Measurements from ENCODE around the gene XDH. TPM values are rescaled to one million over a fixed set of nuclear protein-coding genes. Genes with fewer than 3 reads are reported as not detected.
A peak's percentile ranks its signal among the peaks of the same experiment; 100 is the strongest.

The XDH gene
- polyA plus RNA-seq, 4 donors, result 29.8 to 115 (median 37.2) TPM

- H3K27ac ChIP-seq (ENCODE audit: low read depth in 1 of 3, low read length in 2 of 3), result peak overlapping the region in 2 of 3 donors; percentile 3 to 11
- peaks cover 0 to 4% of the 10 kb centered on the region in 2 donors for H3K9me3 ChIP-seq (ENCODE audit: control insufficient read depth in 2 of 2, insufficient read depth in 1 of 2, low read depth in 1 of 2, low read length in 1 of 2)
- DNase-seq (peak in 1 of 2 donors; percentile 38), FAIRE-seq (no peak)
- no peaks in the 10 kb centered on the region for H3K27me3 ChIP-seq (ENCODE audit: control insufficient read depth in 3 of 3, insufficient read depth in 3 of 3, low read length in 3 of 3)
- 88 to 89% (median 89%) methylated on average over 9 of the region's 9 CpGs for WGBS, 3 donors
- H3K4me1 ChIP-seq (ENCODE audit: control insufficient read depth in 3 of 3, insufficient read depth in 2 of 3, low read depth in 1 of 3, low read length in 2 of 3), result peaks cover 0 to 3% (median 0%) of the 10 kb centered on the region in 3 donors
- H3K4me3 ChIP-seq (ENCODE audit: low read depth in 1 of 3, low read length in 3 of 3), result no peak overlapping the region
- no peaks in the 10 kb centered on the region for H3K36me3 ChIP-seq (ENCODE audit: control insufficient read depth in 3 of 3, insufficient read depth in 2 of 3, low read depth in 1 of 3, low read length in 3 of 3)
Measured at GRCh38 chr2:31430439-31431165, 16.1 kb upstream of the XDH start.

- DNase-seq, result peak; percentile 11 to 33
Measured at GRCh38 chr2:31429759-31430438, 15.4 kb upstream of the XDH start.

GRCh38 chr2:31429040-31429439 is 14.5 kb upstream of the XDH start:
- Histone ChIP-seq H3K36me3 (ENCODE audit: control insufficient read depth in 3 of 3, insufficient read depth in 2 of 3, low read depth in 1 of 3, low read length in 3 of 3) (no peaks in the 10 kb centered on the region), H3K9me3 (ENCODE audit: control insufficient read depth in 2 of 2, insufficient read depth in 1 of 2, low read depth in 1 of 2, low read length in 1 of 2) (peaks cover 0 to 4% of the 10 kb centered on the region in 2 donors), H3K4me3 (ENCODE audit: low read depth in 1 of 3, low read length in 3 of 3) (no peak overlapping the region), H3K4me1 (ENCODE audit: control insufficient read depth in 3 of 3, insufficient read depth in 2 of 3, low read depth in 1 of 3, low read length in 2 of 3) (peaks cover 0 to 3% (median 0%) of the 10 kb centered on the region in 3 donors), H3K27ac (ENCODE audit: low read depth in 1 of 3, low read length in 2 of 3) (no peak overlapping the region), H3K27me3 (ENCODE audit: control insufficient read depth in 3 of 3, insufficient read depth in 3 of 3, low read length in 3 of 3) (no peaks in the 10 kb centered on the region)
- DNase-seq (no peak), FAIRE-seq (no peak)

More at GRCh38 chr2:31429759-31430438, 15.4 kb upstream of the XDH start:
- Histone ChIP-seq H3K4me3 (ENCODE audit: low read depth in 1 of 3, low read length in 3 of 3) (no peak overlapping the region), H3K4me1 (ENCODE audit: control insufficient read depth in 3 of 3, insufficient read depth in 2 of 3, low read depth in 1 of 3, low read length in 2 of 3) (peaks cover 0 to 3% (median 0%) of the 10 kb centered on the region in 3 donors), H3K27ac (ENCODE audit: low read depth in 1 of 3, low read length in 2 of 3) (peak overlapping the region in 2 of 3 donors; percentile 3 to 11), H3K27me3 (ENCODE audit: control insufficient read depth in 3 of 3, insufficient read depth in 3 of 3, low read length in 3 of 3) (no peaks in the 10 kb centered on the region), H3K36me3 (ENCODE audit: control insufficient read depth in 3 of 3, insufficient read depth in 2 of 3, low read depth in 1 of 3, low read length in 3 of 3) (no peaks in the 10 kb centered on the region), H3K9me3 (ENCODE audit: control insufficient read depth in 2 of 2, insufficient read depth in 1 of 2, low read depth in 1 of 2, low read length in 1 of 2) (peaks cover 0 to 4% of the 10 kb centered on the region in 2 donors)
- 49 to 60% (median 58%) methylated on average over 5 of the region's 5 CpGs for WGBS, 3 donors
- FAIRE-seq, result no peak

GRCh38 chr2:31428001-31428418 is 13.5 kb upstream of the XDH start:
- Histone ChIP-seq H3K36me3 (ENCODE audit: control insufficient read depth in 3 of 3, insufficient read depth in 2 of 3, low read depth in 1 of 3, low read length in 3 of 3) (no peaks in the 10 kb centered on the region), H3K4me3 (ENCODE audit: low read depth in 1 of 3, low read length in 3 of 3) (no peak overlapping the region), H3K4me1 (ENCODE audit: control insufficient read depth in 3 of 3, insufficient read depth in 2 of 3, low read depth in 1 of 3, low read length in 2 of 3) (peaks cover 0 to 3% (median 0%) of the 10 kb centered on the region in 3 donors), H3K27me3 (ENCODE audit: control insufficient read depth in 3 of 3, insufficient read depth in 3 of 3, low read length in 3 of 3) (no peaks in the 10 kb centered on the region), H3K27ac (ENCODE audit: low read depth in 1 of 3, low read length in 2 of 3) (no peak overlapping the region), H3K9me3 (ENCODE audit: control insufficient read depth in 2 of 2, insufficient read depth in 1 of 2, low read depth in 1 of 2, low read length in 1 of 2) (peaks cover 0 to 4% of the 10 kb centered on the region in 2 donors)
- WGBS, 3 donors, result 74 to 77% (median 76%) methylated on average over 4 of the region's 4 CpGs
- FAIRE-seq (no peak), DNase-seq (peak; percentile 12 to 54)

GRCh38 chr2:31426096-31426495 is 11.6 kb upstream of the XDH start:
- Histone ChIP-seq H3K4me1 (ENCODE audit: control insufficient read depth in 3 of 3, insufficient read depth in 2 of 3, low read depth in 1 of 3, low read length in 2 of 3) (peaks cover 0 to 3% (median 0%) of the 10 kb centered on the region in 3 donors), H3K27me3 (ENCODE audit: control insufficient read depth in 3 of 3, insufficient read depth in 3 of 3, low read length in 3 of 3) (peaks cover 0 to under 1% (median 0%) of the 10 kb centered on the region in 3 donors), H3K36me3 (ENCODE audit: control insufficient read depth in 3 of 3, insufficient read depth in 2 of 3, low read depth in 1 of 3, low read length in 3 of 3) (no peaks in the 10 kb centered on the region), H3K9me3 (ENCODE audit: control insufficient read depth in 2 of 2, insufficient read depth in 1 of 2, low read depth in 1 of 2, low read length in 1 of 2) (peaks cover 0 to 4% of the 10 kb centered on the region in 2 donors), H3K4me3 (ENCODE audit: low read depth in 1 of 3, low read length in 3 of 3) (no peak overlapping the region), H3K27ac (ENCODE audit: low read depth in 1 of 3, low read length in 2 of 3) (no peak overlapping the region)
- no peak for FAIRE-seq
- no peak for DNase-seq
- WGBS, 3 donors, result 92 to 96% (median 95%) methylated on average over 8 of the region's 8 CpGs

GRCh38 chr2:31421634-31422033 is 7.1 kb upstream of the XDH start:
- Histone ChIP-seq H3K27me3 (ENCODE audit: control insufficient read depth in 3 of 3, insufficient read depth in 3 of 3, low read length in 3 of 3) (peaks cover 0 to 2% (median 0%) of the 10 kb centered on the region in 3 donors), H3K9me3 (ENCODE audit: control insufficient read depth in 2 of 2, insufficient read depth in 1 of 2, low read depth in 1 of 2, low read length in 1 of 2) (peaks cover 0 to 15% of the 10 kb centered on the region in 2 donors), H3K4me1 (ENCODE audit: control insufficient read depth in 3 of 3, insufficient read depth in 2 of 3, low read depth in 1 of 3, low read length in 2 of 3) (peaks cover 0 to 2% (median 0%) of the 10 kb centered on the region in 3 donors), H3K4me3 (ENCODE audit: low read depth in 1 of 3, low read length in 3 of 3) (no peak overlapping the region), H3K36me3 (ENCODE audit: control insufficient read depth in 3 of 3, insufficient read depth in 2 of 3, low read depth in 1 of 3, low read length in 3 of 3) (no peaks in the 10 kb centered on the region), H3K27ac (ENCODE audit: low read depth in 1 of 3, low read length in 2 of 3) (no peak overlapping the region)
- no peak for FAIRE-seq
- peak in 1 of 2 donors; percentile 18 for DNase-seq
- WGBS, 3 donors, result 56 to 68% (median 57%) methylated on average over 3 of the region's 3 CpGs

- Histone ChIP-seq H3K9me3 (ENCODE audit: control insufficient read depth in 2 of 2, insufficient read depth in 1 of 2, low read depth in 1 of 2, low read length in 1 of 2) (peaks cover 0 to 19% of the 10 kb centered on the region in 2 donors), H3K27me3 (ENCODE audit: control insufficient read depth in 3 of 3, insufficient read depth in 3 of 3, low read length in 3 of 3) (peaks cover 0 to 2% (median 0%) of the 10 kb centered on the region in 3 donors), H3K4me3 (ENCODE audit: low read depth in 1 of 3, low read length in 3 of 3) (no peak overlapping the region), H3K27ac (ENCODE audit: low read depth in 1 of 3, low read length in 2 of 3) (no peak overlapping the region), H3K4me1 (ENCODE audit: control insufficient read depth in 3 of 3, insufficient read depth in 2 of 3, low read depth in 1 of 3, low read length in 2 of 3) (peaks cover 0 to 9% (median 0%) of the 10 kb centered on the region in 3 donors), H3K36me3 (ENCODE audit: control insufficient read depth in 3 of 3, insufficient read depth in 2 of 3, low read depth in 1 of 3, low read length in 3 of 3) (no peaks in the 10 kb centered on the region)
- WGBS, 3 donors, result 70 to 81% (median 76%) methylated on average over 1 of the region's 1 CpG
- DNase-seq (no peak), FAIRE-seq (no peak)
Measured at GRCh38 chr2:31420936-31421335, 6.4 kb upstream of the XDH start.

- Histone ChIP-seq H3K27ac (ENCODE audit: low read depth in 1 of 3, low read length in 2 of 3) (no peak overlapping the region), H3K4me1 (ENCODE audit: control insufficient read depth in 3 of 3, insufficient read depth in 2 of 3, low read depth in 1 of 3, low read length in 2 of 3) (peaks cover 0 to 20% (median 4%) of the 10 kb centered on the region in 3 donors), H3K36me3 (ENCODE audit: control insufficient read depth in 3 of 3, insufficient read depth in 2 of 3, low read depth in 1 of 3, low read length in 3 of 3) (no peaks in the 10 kb centered on the region), H3K9me3 (ENCODE audit: control insufficient read depth in 2 of 2, insufficient read depth in 1 of 2, low read depth in 1 of 2, low read length in 1 of 2) (peaks cover 0 to 19% of the 10 kb centered on the region in 2 donors), H3K27me3 (ENCODE audit: control insufficient read depth in 3 of 3, insufficient read depth in 3 of 3, low read length in 3 of 3) (peaks cover 0 to 2% (median 0%) of the 10 kb centered on the region in 3 donors), H3K4me3 (ENCODE audit: low read depth in 1 of 3, low read length in 3 of 3) (no peak overlapping the region)
- no peak for FAIRE-seq
- DNase-seq, result no peak
Measured at GRCh38 chr2:31419386-31419785, 4.8 kb upstream of the XDH start.

Measured in small intestine (tissue), 7 donors.